H1 (cell line): ENCODE results near the gene KIF5C. TPM values are rescaled to one million over a fixed set of nuclear protein-coding genes. Genes with fewer than 3 reads are reported as not detected.

Experiments
- CTCF ChIA-PET: fragments of 300-600 bp; sonication (Branson Sonifier 250); formaldehyde crosslinking; loops from one replicate; lab custom pipeline; 2021; ENCODE audit not compliant: partially characterized antibody; lab: Charles Lee
- POLR2A ChIA-PET: fragments of 300-600 bp; sonication (Branson Sonifier 250); formaldehyde crosslinking; loops from one replicate; lab custom pipeline; 2021; ENCODE audit warnings: inconsistent platforms; ENCODE audit not compliant: partially characterized antibody; lab: Charles Lee
- DNase-seq, 2 experiments: peaks; one replicate each; pipeline versions ENCODE4 v3.0.0 to v3.0.0-alpha.2; 2010 to 2022; ENCODE audit warnings: low spot score in 2 of 2, low read depth in 1 of 2, mixed read lengths in 1 of 2
- FAIRE-seq: peaks from 2 replicates; lab custom pipeline; 2011; peaks lifted over from hg19 to GRCh38; lab: Jason Lieb, UNC
- H2AFZ ChIP-seq: 2 replicates; pipeline ENCODE4 v1.8.1; 2012; ENCODE audit warnings: low read length, inconsistent platforms
- H2AK5ac ChIP-seq: 2 replicates; pipeline ENCODE4 v1.6.1; 2013; ENCODE audit warnings: low read depth, low read length
- H2BK120ac ChIP-seq: replicated peaks from 2 replicates; pipeline ENCODE3; 2013; ENCODE audit warnings: low read depth, low read length, inconsistent platforms
- H2BK12ac ChIP-seq: 2 replicates; pipeline ENCODE4 v1.6.1; 2013; ENCODE audit warnings: low read depth, low read length
- H2BK15ac ChIP-seq: 2 replicates; pipeline ENCODE4 v1.6.1; 2013; ENCODE audit warnings: low read length
- H2BK20ac ChIP-seq: 2 replicates; pipeline ENCODE4 v1.6.1; 2013; ENCODE audit warnings: low read length
- H2BK5ac ChIP-seq: 2 replicates; pipeline ENCODE4 v1.6.1; 2013; ENCODE audit warnings: low read depth, low read length
- H3K14ac ChIP-seq: 2 replicates; pipeline ENCODE4 v1.6.1; 2013; ENCODE audit warnings: inconsistent platforms; ENCODE audit not compliant: insufficient read length
- H3K18ac ChIP-seq: 2 replicates; pipeline ENCODE4 v1.6.1; 2013; ENCODE audit warnings: low read length; ENCODE audit errors: extremely low read depth
- H3K23ac ChIP-seq: 2 replicates; pipeline ENCODE4 v1.6.1; 2013; ENCODE audit warnings: inconsistent platforms; ENCODE audit not compliant: insufficient read length
- H3K23me2 ChIP-seq: 2 replicates; pipeline ENCODE4 v1.6.1; 2013; ENCODE audit warnings: low read depth, low read length
- H3K27ac ChIP-seq: 2 replicates; pipeline ENCODE4 v1.6.1; 2011; ENCODE audit warnings: low read depth, low read length, inconsistent platforms
- H3K27me3 ChIP-seq, 4 experiments: replicated peaks in 1 of 4; 1 replicate in 1 of 4; 2 replicates in 3 of 4; pipeline versions ENCODE4 v1.6.1 to v1.8.1; 2011 to 2013; ENCODE audit warnings: low read length in 3 of 4, mild to moderate bottlenecking in 3 of 4, inconsistent platforms in 2 of 4, mixed read lengths in 2 of 4, moderate library complexity in 1 of 4; ENCODE audit not compliant: control insufficient read depth in 3 of 4, insufficient read depth in 3 of 4; ENCODE audit errors: extremely low read depth in 1 of 4
- H3K36me3 ChIP-seq, 4 experiments: 2 replicates each; pipeline versions ENCODE4 v1.6.1 to v1.8.1; 2011 to 2013; ENCODE audit warnings: mild to moderate bottlenecking in 4 of 4, low read length in 3 of 4, moderate library complexity in 2 of 4, control low read depth in 1 of 4, inconsistent platforms in 1 of 4; ENCODE audit not compliant: insufficient read depth in 4 of 4, control insufficient read depth in 2 of 4
- H3K4ac ChIP-seq: replicated peaks from 2 replicates; pipeline ENCODE3; 2013; ENCODE audit warnings: low read length, low read depth, mixed read lengths, inconsistent platforms; ENCODE audit not compliant: insufficient read length
- H3K4me1 ChIP-seq, 4 experiments: replicated peaks in 1 of 4; 1 replicate in 1 of 4; 2 replicates in 3 of 4; pipeline versions ENCODE4 v1.6.1 to v1.8.1; 2011 to 2013; ENCODE audit warnings: low read length in 3 of 4, inconsistent platforms in 2 of 4, mixed read lengths in 1 of 4; ENCODE audit not compliant: insufficient read depth in 4 of 4, control insufficient read depth in 3 of 4
- H3K4me2 ChIP-seq, 2 experiments: 2 replicates each; pipeline versions ENCODE4 v1.6.1 to v1.8.1; 2011 to 2013; ENCODE audit warnings: low read depth in 2 of 2, low read length in 2 of 2, control low read depth in 1 of 2, inconsistent platforms in 1 of 2, mild to moderate bottlenecking in 1 of 2; ENCODE audit not compliant: insufficient read depth in 1 of 2
- H3K4me3 ChIP-seq, 4 experiments: fragments of 200-600, 300-600 bp in 1 of 4; sonication (generic), shearing (Covaris generic), sonication (Bioruptor Twin) in 1 of 4; 2 replicates each; pipeline versions ENCODE4 v1.5.1 to v1.8.1; 2011 to 2016; ENCODE audit warnings: low read length in 4 of 4, low read depth in 3 of 4, control low read depth in 2 of 4, inconsistent platforms in 2 of 4, mild to moderate bottlenecking in 2 of 4, mixed read lengths in 1 of 4, moderate library complexity in 1 of 4; ENCODE audit not compliant: insufficient read depth in 2 of 4; ENCODE audit errors: extremely low read depth in 1 of 4
- H3K56ac ChIP-seq: replicated peaks from 2 replicates; pipeline ENCODE3; 2013; ENCODE audit warnings: low read depth, mild to moderate bottlenecking, mixed read lengths, low read length, inconsistent platforms; ENCODE audit not compliant: insufficient read length
- H3K79me1 ChIP-seq: 2 replicates; pipeline ENCODE4 v1.6.1; 2013; ENCODE audit warnings: low read depth, low read length, control low read depth
- H3K79me2 ChIP-seq, 2 experiments: 2 replicates each; pipeline versions ENCODE4 v1.6.1 to v1.8.1; 2012 to 2013; ENCODE audit warnings: low read length in 2 of 2, mild to moderate bottlenecking in 2 of 2, inconsistent platforms in 1 of 2; ENCODE audit not compliant: insufficient read depth in 2 of 2, control insufficient read depth in 1 of 2
- H3K9ac ChIP-seq, 4 experiments: replicated peaks in 1 of 4; 1 replicate in 1 of 4; 2 replicates in 3 of 4; pipeline versions ENCODE4 v1.6.1 to v1.8.1; 2011 to 2013; ENCODE audit warnings: low read depth in 3 of 4, low read length in 3 of 4, control low read depth in 2 of 4, mild to moderate bottlenecking in 2 of 4, moderate library complexity in 2 of 4, inconsistent platforms in 1 of 4; ENCODE audit errors: extremely low read depth in 1 of 4
- H3K9me3 ChIP-seq, 2 experiments: 2 replicates each; pipeline versions ENCODE4 v1.6.1 to v1.8.1; 2012 to 2013; ENCODE audit warnings: mild to moderate bottlenecking in 2 of 2, moderate library complexity in 2 of 2, control low read depth in 1 of 2, inconsistent platforms in 1 of 2, low read depth in 1 of 2, low read length in 1 of 2, mixed read lengths in 1 of 2; ENCODE audit not compliant: insufficient read depth in 2 of 2
- H4K20me1 ChIP-seq, 2 experiments: replicated peaks in 1 of 2; 2 replicates each; pipeline versions ENCODE3 to v1.8.1; 2011 to 2013; ENCODE audit warnings: inconsistent platforms in 2 of 2, low read length in 2 of 2, mild to moderate bottlenecking in 1 of 2; ENCODE audit not compliant: insufficient read depth in 2 of 2, control insufficient read depth in 1 of 2
- H4K5ac ChIP-seq: 2 replicates; pipeline ENCODE4 v1.6.1; 2013; ENCODE audit warnings: low read length, low read depth, mixed read lengths, inconsistent platforms; ENCODE audit not compliant: insufficient read length
- H4K8ac ChIP-seq: 2 replicates; pipeline ENCODE4 v1.8.0; 2013; ENCODE audit warnings: mild to moderate bottlenecking, moderate library complexity, low read length, inconsistent platforms; ENCODE audit not compliant: insufficient read depth; ENCODE audit errors: extremely low read depth
- H4K91ac ChIP-seq: replicated peaks from 2 replicates; pipeline ENCODE3; 2013; ENCODE audit warnings: low read length, mixed read lengths, inconsistent platforms; ENCODE audit not compliant: insufficient read length
- KDM5A ChIP-seq: fragments of 200-600 bp; IDR thresholded peaks from 2 replicates; pipeline ENCODE4 v1.7.1; 2012; ENCODE audit warnings: mild to moderate bottlenecking, low read length, inconsistent platforms, mixed read lengths
- POLR2AphosphoS5 ChIP-seq: IDR thresholded peaks from 2 replicates; pipeline ENCODE4 v1.6.1; 2011; ENCODE audit warnings: low read depth, low read length
- WGBS, 2 experiments: shearing (Covaris generic) in 1 of 2; methylation state at CpG; one replicate each; pipeline versions ENCODE4 v1.1.6 to v1.1.7; 2013 to 2015; ENCODE audit warnings: low lambda C conversion rate in 2 of 2, mixed read lengths in 2 of 2, inconsistent platforms in 1 of 2, low coverage in 1 of 2, missing lambda C conversion rate in 1 of 2; ENCODE audit not compliant: insufficient replicate concordance in 2 of 2, insufficient coverage in 1 of 2, insufficient read length in 1 of 2; ENCODE audit errors: extremely low coverage in 1 of 2, missing lambda C conversion rate in 1 of 2; 5-methylcytosine and 5-hydroxymethylcytosine counted together
- polyA plus RNA-seq, 7 experiments: library from polyadenylated mRNA; depleted of rRNA in 3 of 7; stranded (reverse) in 5 of 7; unstranded in 2 of 7; fragments of >200 nt in 5 of 7; fragments of 200-250 nt in 2 of 7; gene quantifications; 1 replicate in 5 of 7; 2 replicates in 1 of 7; 4 replicates in 1 of 7; pipeline versions ENCODE4 v1.2.1 to v1.2.3, GENCODE V29; 2011 to 2013; ENCODE audit warnings: missing spikeins in 2 of 7, mixed read lengths in 2 of 7
- total RNA-seq: library from RNA; stranded (reverse); fragmentation: NEBNext Ultra II Directional; extraction: Animal tissue kit (Norgen Biotek cat#: 25700); gene quantifications from 2 replicates; pipeline ENCODE4 v1.2.1, GENCODE V29; 2021

Gene KIF5C
- total and polyA plus RNA-seq, 2 of the 8 experiments (the other 6 are each of a cell fraction or from before 2014, with no cell fraction given), result 16.3 to 66.4 TPM

DNA sequence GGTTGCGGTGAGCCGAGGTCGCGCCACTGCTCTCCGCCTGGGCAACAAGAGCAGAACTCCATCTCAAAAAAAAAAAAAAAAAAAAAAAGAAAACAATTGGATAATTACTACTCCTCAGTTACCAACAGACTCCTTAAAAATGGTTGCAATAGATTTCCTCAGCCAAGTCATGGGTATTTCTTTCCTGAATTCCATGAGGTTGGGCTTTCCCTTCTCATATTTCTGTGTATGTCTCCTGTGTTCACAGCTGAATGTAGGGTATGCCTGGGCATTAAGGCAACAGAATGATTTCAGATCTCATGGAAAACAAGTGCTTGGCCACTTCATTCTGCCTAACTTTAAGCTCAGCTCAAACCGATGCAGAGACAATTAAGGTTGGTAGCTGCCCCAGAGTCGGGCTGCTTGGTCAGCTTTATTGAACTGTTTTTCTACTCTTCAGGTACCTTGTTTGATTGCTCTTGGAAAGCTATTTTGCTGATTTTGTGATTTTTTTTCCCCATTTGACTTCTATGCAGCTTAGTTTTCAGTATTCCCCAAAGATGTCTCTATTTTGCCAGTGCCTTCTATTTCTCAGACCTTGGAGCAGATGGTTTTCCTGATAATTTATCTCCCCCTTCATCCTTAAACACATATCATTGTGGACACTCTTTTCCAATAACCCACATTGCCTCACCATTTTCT is 24.8 kb downstream of the KIF5C start:
- CTCF ChIA-PET, result interaction anchor here (0.9 to 1.9 kb wide), 5 partner anchors 9 to 85 kb away, joined by 3 to 7 read pairs (median 4); no protein-coding TSS in a partner anchor
- Histone ChIP-seq H3K79me1 (0 out of 2 replicates have a peak, but pooled peaks cover 7% of the 10 kb centered on the region), H3K4ac (no peak overlapping the region), H3K23ac (no peak overlapping the region), H4K8ac (no peak overlapping the region), H2AFZ (no peak overlapping the region), H3K27me3 (no peaks in the 10 kb centered on the region), H2BK120ac (no peak overlapping the region), H2BK15ac (no peak overlapping the region), H4K20me1 (peaks cover 0 to 4% of the 10 kb centered on the region in 2 experiments), H3K27ac (no peak overlapping the region), H2BK12ac (no peak overlapping the region), H3K4me3 (no peak overlapping the region), H2BK5ac (no peak overlapping the region), H3K18ac (no peak overlapping the region), H4K91ac (no peak overlapping the region), H3K9me3 (no peaks in the 10 kb centered on the region), H2AK5ac (no peak overlapping the region), H3K9ac (no peak overlapping the region), H2BK20ac (no peak overlapping the region), H3K23me2 (no peaks in the 10 kb centered on the region), H3K56ac (no peak overlapping the region), H3K79me2 (peaks cover 0 to 43% of the 10 kb centered on the region in 2 experiments; a peak in 2 of 4 replicates), H3K4me2 (no peak overlapping the region), H3K14ac (no peak overlapping the region), H4K5ac (no peak overlapping the region), H3K4me1 (peaks cover 0 to 4% (median 0%) of the 10 kb centered on the region in 4 experiments; a peak in 1 of 7 replicates), H3K36me3 (no peaks in the 10 kb centered on the region; a peak in 1 of 8 replicates)
- POLR2A ChIA-PET, result interaction anchor here (0.8 to 1.3 kb wide), 3 partner anchors 12 to 42 kb away, joined by 3 read pairs; no protein-coding TSS in a partner anchor
- WGBS, 2 experiments, result 92% methylated on average over 7 of the region's 7 CpGs; no CpG with 5 or more reads in 1 of the 2 experiments
- TF ChIP-seq KDM5A, result no peak
- no peak for TF ChIP-seq POLR2AphosphoS5
- FAIRE-seq, result no peak
- DNase-seq, result no peak
